ENCODE results near the gene NOS3.
"Not testable (repeated sequence)": the region's sequence is repeated elsewhere in the genome, so short reads cannot be mapped to it uniquely, and the experiment has no call there.

DNA sequence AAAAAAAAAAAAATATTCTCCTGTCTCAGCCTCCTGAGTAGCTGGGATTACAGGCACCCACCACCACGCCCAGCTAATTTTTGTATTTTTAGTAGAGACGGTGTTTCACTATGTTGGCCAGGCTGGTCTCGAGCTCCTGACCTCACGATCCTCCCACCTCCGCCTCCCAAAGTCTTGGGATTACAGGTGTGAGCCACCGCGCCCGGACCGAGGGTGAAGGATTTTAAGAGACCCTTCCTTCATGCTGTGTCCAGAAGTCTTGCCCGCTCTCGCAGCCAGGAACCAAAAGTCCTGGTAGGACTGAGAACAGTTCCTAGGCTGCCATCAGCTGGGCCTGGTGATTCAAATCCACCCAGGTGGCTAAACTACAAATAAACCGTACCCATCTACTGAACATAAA, 20.8 kb downstream of the NOS3 start:
- TF ChIP-seq POLR2A, CTCF (IDR thresholded peaks at IDR 0.05): not testable (repeated sequence)
